A673 (cell line): ENCODE results near the gene VWA2. TPM values are rescaled to one million over a fixed set of nuclear protein-coding genes. Genes with fewer than 3 reads are reported as not detected.

Experiments used
- BruUV-seq: library from RNA; stranded (reverse); fragments of 400-500 nt; replicated peaks from 2 replicates; lab custom pipeline; 2021; lab: Mats Ljungman, UMichigan
- CTCF ChIA-PET: fragments of 300-600 bp; sonication (Branson Sonifier 250); formaldehyde crosslinking; loops from one replicate; lab custom pipeline; 2022; ENCODE audit warnings: antibody characterized with exemption; lab: Charles Lee
- POLR2A ChIA-PET: fragments of 300-600 bp; sonication (Branson Sonifier 250); formaldehyde crosslinking; loops from one replicate; lab custom pipeline; 2022; ENCODE audit warnings: antibody characterized with exemption; ENCODE audit not compliant: low non-redundant PET; lab: Charles Lee
- DNase-seq: peaks from one replicate; pipeline ENCODE4 v3.0.0-alpha.2; 2015; ENCODE audit warnings: low spot score
- H3K27ac ChIP-seq: fragments of 200-600 bp; sonication (generic); 2 replicates; pipeline ENCODE4 v1.5.1; 2016; ENCODE audit warnings: mixed run types, low read depth, mild to moderate bottlenecking, mixed read lengths, antibody characterized with exemption, low read length; ENCODE audit not compliant: poor library complexity, severe bottlenecking
- H3K27me3 ChIP-seq: fragments of 200-600 bp; sonication (generic); replicated peaks from 2 replicates; pipeline ENCODE4 v1.6.1; 2017; ENCODE audit warnings: mixed run types, low read depth, mild to moderate bottlenecking, mixed read lengths, antibody characterized with exemption, low read length; ENCODE audit not compliant: insufficient read depth, poor library complexity
- H3K36me3 ChIP-seq: fragments of 200-600 bp; sonication (generic); 2 replicates; pipeline ENCODE4 v1.6.1; 2016; ENCODE audit warnings: mixed run types, mild to moderate bottlenecking, mixed read lengths, antibody characterized with exemption, low read length; ENCODE audit not compliant: insufficient read depth, poor library complexity, severe bottlenecking
- H3K4me1 ChIP-seq: fragments of 200-600 bp; sonication (generic); 2 replicates; pipeline ENCODE4 v1.6.1; 2017; ENCODE audit warnings: mixed run types, mild to moderate bottlenecking, mixed read lengths, antibody characterized with exemption, low read length; ENCODE audit not compliant: insufficient read depth, poor library complexity, severe bottlenecking
- H3K4me3 ChIP-seq: fragments of 200-600 bp; sonication (generic); 2 replicates; pipeline ENCODE4 v1.5.1; 2016; ENCODE audit warnings: low read depth, mixed run types, mild to moderate bottlenecking, mixed read lengths, low read length; ENCODE audit not compliant: poor library complexity, severe bottlenecking
- H3K9me3 ChIP-seq: fragments of 200-600 bp; sonication (generic); 2 replicates; pipeline ENCODE4 v1.6.1; 2016; ENCODE audit warnings: mixed run types, low read depth, mild to moderate bottlenecking, mixed read lengths, antibody characterized with exemption, low read length; ENCODE audit not compliant: poor library complexity, severe bottlenecking
- CTCF ChIP-seq: fragments of 300-800, 200-600 bp; sonication (generic); conservative IDR thresholded peaks from 2 replicates; pipeline ENCODE4 v1.5.1; 2017; ENCODE audit warnings: low read depth, mild to moderate bottlenecking, antibody characterized with exemption, low read length, moderate library complexity, mixed read lengths
- EZH2 ChIP-seq: fragments of 200-600 bp; sonication (generic); IDR thresholded peaks from 2 replicates; pipeline ENCODE4 v1.6.1; 2017; ENCODE audit warnings: borderline replicate concordance, low read depth, mild to moderate bottlenecking, mixed read lengths, antibody characterized with exemption, low read length; ENCODE audit not compliant: poor library complexity, severe bottlenecking
- intact Hi-C: fragments of 100-400 bp; cut with micrococcal nuclease; formaldehyde crosslinking; loops from one replicate; pipeline ENCODE4 v1.10.0; 2022; ENCODE audit not compliant: unreplicated experiment
- total RNA-seq: library from RNA; stranded (reverse); gene quantifications from 2 replicates; pipeline ENCODE4 v1.2.3, GENCODE V29; 2021

Gene VWA2
- total RNA-seq, 1 experiment from 2014 or later = not detected

- ChIA-PET CTCF (no interaction called here), POLR2A (no interaction called here)
- no TSS peak for BruUV-seq
Measured at GRCh38 chr10:114311496-114312209, 72.6 kb downstream of the VWA2 start.

GRCh38 chr10:114313139-114313538, 74.1 kb downstream of the VWA2 start:
- CTCF ChIA-PET = no interaction called here
- Histone ChIP-seq H3K4me1 (no peaks in the 10 kb centered on the region), H3K36me3 (no peaks in the 10 kb centered on the region), H3K9me3 (no peaks in the 10 kb centered on the region), H3K4me3 (no peak overlapping the region), H3K27me3 (no peaks in the 10 kb centered on the region), H3K27ac (no peak overlapping the region)
- TF ChIP-seq CTCF (no peak), EZH2 (no peak)
- DNase-seq = no peak
- intact Hi-C loops = loop anchor here (5.0 kb wide), 1 partner anchor 1104 kb away; no protein-coding TSS in a partner anchor
- no TSS peak for BruUV-seq
- POLR2A ChIA-PET = no interaction called here

More at GRCh38 chr10:114311496-114312209, 72.6 kb downstream of the VWA2 start:
- Histone ChIP-seq H3K36me3 (no peaks in the 10 kb centered on the region), H3K27me3 (no peaks in the 10 kb centered on the region), H3K27ac (no peak overlapping the region), H3K9me3 (no peaks in the 10 kb centered on the region), H3K4me3 (no peak overlapping the region), H3K4me1 (no peaks in the 10 kb centered on the region)
- intact Hi-C loops = loop anchor here (5.0 kb wide), 1 partner anchor 1106 kb away; no protein-coding TSS in a partner anchor
- TF ChIP-seq CTCF = no peak
- no peak for TF ChIP-seq EZH2
- no peak for DNase-seq

GRCh38 chr10:114313866-114314265, 74.8 kb downstream of the VWA2 start:
- no peak overlapping the region for H3K4me3 ChIP-seq
- no peaks in the 10 kb centered on the region for H3K9me3 ChIP-seq
- H3K27ac ChIP-seq = no peak overlapping the region
- no peaks in the 10 kb centered on the region for H3K4me1 ChIP-seq
- DNase-seq = no peak
- BruUV-seq = no TSS peak
- no peaks in the 10 kb centered on the region for H3K27me3 ChIP-seq
- no peak for TF ChIP-seq EZH2
- no peak for TF ChIP-seq CTCF
- POLR2A ChIA-PET = no interaction called here
- intact Hi-C loops = loop anchor here (5.0 kb wide), 1 partner anchor 1103 kb away; no protein-coding TSS in a partner anchor
- CTCF ChIA-PET = no interaction called here
- no peaks in the 10 kb centered on the region for H3K36me3 ChIP-seq
